Measurements from ENCODE around the gene SLC9B2. TPM values are rescaled to one million over a fixed set of nuclear protein-coding genes. Genes with fewer than 3 reads are reported as not detected.

SLC9B2 gene
- total RNA-seq, 2 experiments from 2014 or later = 35.6 to 40.2 TPM

GRCh38 chr4:103111598-103111997, 35.0 kb upstream of the SLC9B2 start:
- Mint-ChIP-seq H3K4me1 (ENCODE audit: low read depth) (no peaks in the 10 kb centered on the region), H3K4me3 (no peak overlapping the region), H3K36me3 (ENCODE audit: low read depth) (peaks cover 11% of the 10 kb centered on the region), H3K27ac (no peak overlapping the region), H3K9me3 (no peaks in the 10 kb centered on the region), H3K27me3 (no peaks in the 10 kb centered on the region)
- no peak for TF ChIP-seq CTCF (IDR thresholded peaks at IDR 0.05)
- DNase-seq (no peak), ATAC-seq (no peak)
- CTCF ChIA-PET = interaction anchor here (1.4 kb wide), 1 partner anchor 12 kb away, joined by 7 read pairs; the partner anchor contains the start of gene BDH2
- intact Hi-C loops (cut with micrococcal nuclease) = no loop called here
- POLR2A ChIA-PET = no interaction called here

GRCh38 chr4:103108542-103108941, 32.0 kb upstream of the SLC9B2 start:
- TF ChIP-seq CTCF (IDR thresholded peaks at IDR 0.05) = no peak
- no peak for ATAC-seq
- intact Hi-C loops (cut with micrococcal nuclease) = no loop called here
- Mint-ChIP-seq H3K27me3 (no peaks in the 10 kb centered on the region), H3K4me1 (ENCODE audit: low read depth) (no peaks in the 10 kb centered on the region), H3K27ac (no peak overlapping the region), H3K4me3 (no peak overlapping the region), H3K9me3 (no peaks in the 10 kb centered on the region), H3K36me3 (ENCODE audit: low read depth) (peaks cover 11% of the 10 kb centered on the region)
- CTCF ChIA-PET = interaction anchor here (1.7 kb wide), 1 partner anchor 9 kb away, joined by 6 read pairs; the partner anchor contains the start of gene BDH2
- DNase-seq = no peak
- POLR2A ChIA-PET = no interaction called here

- Mint-ChIP-seq H3K27me3 (no peaks in the 10 kb centered on the region), H3K4me1 (ENCODE audit: low read depth) (no peaks in the 10 kb centered on the region), H3K4me3 (no peak overlapping the region), H3K9me3 (no peaks in the 10 kb centered on the region), H3K27ac (no peak overlapping the region), H3K36me3 (ENCODE audit: low read depth) (peaks cover 9% of the 10 kb centered on the region)
- ChIA-PET POLR2A (no interaction called here), CTCF (no interaction called here)
- intact Hi-C loops (cut with micrococcal nuclease) = no loop called here
- DNase-seq (no peak), ATAC-seq (no peak)
- no peak for TF ChIP-seq CTCF (IDR thresholded peaks at IDR 0.05)
Observed at GRCh38 chr4:103105558-103106356, 29.2 kb upstream of the SLC9B2 start.

GRCh38 chr4:103104886-103105285, 28.3 kb upstream of the SLC9B2 start:
- Mint-ChIP-seq H3K36me3 (ENCODE audit: low read depth) (peaks cover 8% of the 10 kb centered on the region), H3K4me3 (no peak overlapping the region), H3K9me3 (no peaks in the 10 kb centered on the region), H3K27ac (no peak overlapping the region), H3K27me3 (no peaks in the 10 kb centered on the region), H3K4me1 (ENCODE audit: low read depth) (no peaks in the 10 kb centered on the region)
- ATAC-seq (no peak), DNase-seq (no peak)
- intact Hi-C loops (cut with micrococcal nuclease) = no loop called here
- POLR2A ChIA-PET = no interaction called here
- TF ChIP-seq CTCF (IDR thresholded peaks at IDR 0.05) = no peak
- CTCF ChIA-PET = no interaction called here

GRCh38 chr4:103100691-103101090, 24.1 kb upstream of the SLC9B2 start:
- Mint-ChIP-seq H3K36me3 (ENCODE audit: low read depth) (no peaks in the 10 kb centered on the region), H3K27me3 (no peaks in the 10 kb centered on the region), H3K9me3 (no peaks in the 10 kb centered on the region), H3K4me3 (no peak overlapping the region), H3K4me1 (ENCODE audit: low read depth) (peaks cover 23% of the 10 kb centered on the region), H3K27ac (no peak overlapping the region)
- intact Hi-C loops (cut with micrococcal nuclease) = no loop called here
- TF ChIP-seq CTCF (IDR thresholded peaks at IDR 0.05) = no peak
- CTCF ChIA-PET = interaction anchor here (0.6 to 4.6 kb wide), 13 partner anchors 9 to 204 kb away, joined by 3 to 25 read pairs (median 5); partner anchors contain the start of genes SLC9B1 and SLC9B2
- ATAC-seq (no peak), DNase-seq (no peak)
- POLR2A ChIA-PET = no interaction called here

Measured in activated CD8-positive, alpha-beta T cell treated with anti-CD3 and anti-CD28 coated beads for 36 hours (primary cell).